ENCODE measurements around the gene RASGEF1B.
A peak's percentile ranks its signal among the peaks of the same experiment; 100 is the strongest.

RASGEF1B gene

GRCh38 chr4:81471588-81472280 is at the start of gene RASGEF1B:
Gene RASGEF1B, minus strand, starts transcription at chr4:81471907. Its CDS starts 12,399 bp downstream, at chr4:81459508.
- peak; percentile 91 to 94 for ATAC-seq

- ATAC-seq, result no peak
Observed at GRCh38 chr4:81519856-81520255, 48.1 kb upstream of the RASGEF1B start.

GRCh38 chr4:81519427-81519773 is 47.7 kb upstream of the RASGEF1B start:
- no peak for ATAC-seq

GRCh38 chr4:81518762-81519426 is 47.2 kb upstream of the RASGEF1B start:
- no peak for ATAC-seq

GRCh38 chr4:81516241-81516640 is 44.5 kb upstream of the RASGEF1B start:
- peak in 1 of 2 donors; percentile 32 for ATAC-seq

GRCh38 chr4:81512757-81513501 is 41.2 kb upstream of the RASGEF1B start:
- no peak for ATAC-seq

- no peak for ATAC-seq
Observed at GRCh38 chr4:81512001-81512756, 40.5 kb upstream of the RASGEF1B start.

GRCh38 chr4:81510643-81511178 is 39.0 kb upstream of the RASGEF1B start:
- ATAC-seq, result no peak

- ATAC-seq, result no peak
Observed at GRCh38 chr4:81509822-81510221, 38.1 kb upstream of the RASGEF1B start.

GRCh38 chr4:81509191-81509590 is 37.5 kb upstream of the RASGEF1B start:
- ATAC-seq, result no peak

- no peak for ATAC-seq
Observed at GRCh38 chr4:81508411-81509185, 36.9 kb upstream of the RASGEF1B start.

- no peak for ATAC-seq
Observed at GRCh38 chr4:81507530-81507929, 35.8 kb upstream of the RASGEF1B start.

- peak in 1 of 2 donors; percentile 24 for ATAC-seq
Observed at GRCh38 chr4:81506731-81507130, 35.0 kb upstream of the RASGEF1B start.

- ATAC-seq, result no peak
Observed at GRCh38 chr4:81505726-81506125, 34.0 kb upstream of the RASGEF1B start.

- peak; percentile 83 to 84 for ATAC-seq
Observed at GRCh38 chr4:81505004-81505598, 33.4 kb upstream of the RASGEF1B start.

GRCh38 chr4:81504112-81505003 is 32.7 kb upstream of the RASGEF1B start:
- ATAC-seq, result no peak

- no peak for ATAC-seq
Observed at GRCh38 chr4:81503586-81503985, 31.9 kb upstream of the RASGEF1B start.

- ATAC-seq, result no peak
Observed at GRCh38 chr4:81502564-81502963, 30.9 kb upstream of the RASGEF1B start.

- ATAC-seq, result no peak
Observed at GRCh38 chr4:81499840-81500239, 28.1 kb upstream of the RASGEF1B start.

- no peak for ATAC-seq
Observed at GRCh38 chr4:81498551-81499099, 26.9 kb upstream of the RASGEF1B start.

All from activated CD4-positive, CD25-positive, alpha-beta regulatory T cell treated with anti-CD3 and anti-CD28 coated beads, Interleukin-2, amount 50 U/mL, for 24 hours (primary cell).